NCI-H2227 (cell line): ENCODE results near the gene CLVS2.

Experiments used
- DNase-seq: peaks from one replicate; lab custom pipeline; 2025; ENCODE audit not compliant: unreplicated experiment; lab: John Stamatoyannopoulos, UW

The CLVS2 gene

GRCh38 chr6:123024976-123025375 is 28.9 kb downstream of the CLVS2 start:
- no peak for DNase-seq

GRCh38 chr6:123027408-123027807 is 31.4 kb downstream of the CLVS2 start:
- no peak for DNase-seq

GRCh38 chr6:123028263-123028662 is 32.2 kb downstream of the CLVS2 start:
- DNase-seq = no peak

- no peak for DNase-seq
These were observed 34.2 kb downstream of the CLVS2 start for GRCh38 chr6:123030282-123030681.

GRCh38 chr6:123036648-123037047 is 40.6 kb downstream of the CLVS2 start:
- no peak for DNase-seq

GRCh38 chr6:123039431-123039830 is 43.4 kb downstream of the CLVS2 start:
- DNase-seq = no peak

- DNase-seq = no peak
These were observed 46.4 kb downstream of the CLVS2 start for GRCh38 chr6:123042401-123042800.

- DNase-seq = no peak
These were observed 48.4 kb downstream of the CLVS2 start for GRCh38 chr6:123044341-123044860.

GRCh38 chr6:123053602-123054225 is 57.7 kb downstream of the CLVS2 start:
- DNase-seq = no peak

GRCh38 chr6:123055256-123055655 is 59.2 kb downstream of the CLVS2 start:
- no peak for DNase-seq

GRCh38 chr6:123062670-123063069 is 66.6 kb downstream of the CLVS2 start:
- no peak for DNase-seq

- DNase-seq = no peak
These were observed 68.0 kb downstream of the CLVS2 start for GRCh38 chr6:123064038-123064437.

- no peak for DNase-seq
These were observed 78.6 kb downstream of the CLVS2 start for GRCh38 chr6:123074616-123075015.

GRCh38 chr6:123085403-123085802 is 89.4 kb downstream of the CLVS2 start:
- no peak for DNase-seq

GRCh38 chr6:123089226-123089625 is 93.2 kb downstream of the CLVS2 start:
- no peak for DNase-seq

GRCh38 chr6:123091091-123091895 is 95.3 kb downstream of the CLVS2 start:
- DNase-seq = no peak

- no peak for DNase-seq
These were observed 95.8 kb downstream of the CLVS2 start for GRCh38 chr6:123091896-123092271.

GRCh38 chr6:123094795-123095194 is 98.8 kb downstream of the CLVS2 start:
- no peak for DNase-seq

GRCh38 chr6:123105561-123105960 is 109.5 kb downstream of the CLVS2 start:
- DNase-seq = no peak

GRCh38 chr6:123116370-123116769 is 120.3 kb downstream of the CLVS2 start:
- DNase-seq = no peak

GRCh38 chr6:123117145-123117908 is 121.3 kb downstream of the CLVS2 start:
- no peak for DNase-seq

- no peak for DNase-seq
These were observed 122.8 kb downstream of the CLVS2 start for GRCh38 chr6:123118811-123119210.
